Subcutaneous abdominal adipose tissue (tissue), 5 donors: Measurements from ENCODE around the gene A4GALT.

Experiments
- H3K27ac ChIP-seq: one replicate; pipeline ENCODE4 v1.7.0; 2013; ENCODE audit warnings: low read depth, mild to moderate bottlenecking, inconsistent platforms, low read length, moderate library complexity
- H3K27me3 ChIP-seq, 5 donors: one replicate each; pipeline ENCODE4 v1.7.0; 2013; ENCODE audit warnings: low read length in 5 of 5, inconsistent platforms in 1 of 5; ENCODE audit not compliant: control insufficient read depth in 5 of 5, insufficient read depth in 4 of 5
- H3K36me3 ChIP-seq, 5 donors: one replicate each; pipeline ENCODE4 v1.7.0; 2013; ENCODE audit warnings: low read length in 5 of 5; ENCODE audit not compliant: control insufficient read depth in 5 of 5, insufficient read depth in 5 of 5
- H3K4me1 ChIP-seq, 5 donors: one replicate each; pipeline ENCODE4 v1.7.0; 2013; ENCODE audit warnings: low read length in 5 of 5, mild to moderate bottlenecking in 3 of 5, moderate library complexity in 1 of 5; ENCODE audit not compliant: control insufficient read depth in 5 of 5, insufficient read depth in 5 of 5
- H3K4me3 ChIP-seq, 5 donors: one replicate each; pipeline ENCODE4 v1.7.0; 2013; ENCODE audit warnings: low read length in 5 of 5, low read depth in 1 of 5
- H3K9ac ChIP-seq, 5 donors: one replicate each; pipeline ENCODE4 v1.7.0; 2013; ENCODE audit warnings: low read length in 5 of 5, mild to moderate bottlenecking in 4 of 5, moderate library complexity in 3 of 5
- H3K9me3 ChIP-seq, 5 donors: one replicate each; pipeline ENCODE4 v1.7.0; 2013; ENCODE audit warnings: low read length in 5 of 5; ENCODE audit not compliant: control insufficient read depth in 5 of 5
- donor health status: healthy.
- donor health status: healthy.
- donor health status: healthy.
- donor health status: healthy.
- donor health status: healthy.

Gene A4GALT

GRCh38 chr22:42721045-42721434, 370 bp upstream of the A4GALT start:
- H3K9ac ChIP-seq, result peak overlapping the region in 3 of 5 donors; percentile 20 to 56 (median 56)
- H3K27ac ChIP-seq, result no peak overlapping the region
- peak overlapping the region; percentile 29 to 81 (median 74) for H3K4me3 ChIP-seq
- peaks cover 0 to 20% (median 5%) of the 10 kb centered on the region in 5 donors for H3K27me3 ChIP-seq
- H3K4me1 ChIP-seq, result peaks cover 1 to 38% (median 34%) of the 10 kb centered on the region in 5 donors
- H3K9me3 ChIP-seq, result no peaks in the 10 kb centered on the region
- no peaks in the 10 kb centered on the region for H3K36me3 ChIP-seq

- Histone ChIP-seq H3K27me3 (peaks cover 0 to 20% (median 5%) of the 10 kb centered on the region in 5 donors), H3K36me3 (no peaks in the 10 kb centered on the region), H3K9me3 (no peaks in the 10 kb centered on the region), H3K9ac (peak overlapping the region; percentile 62 to 83 (median 79)), H3K27ac (peak overlapping the region; percentile 74), H3K4me1 (peaks cover 1 to 38% (median 34%) of the 10 kb centered on the region in 5 donors), H3K4me3 (peak overlapping the region; percentile 70 to 86 (median 77))
Measured at GRCh38 chr22:42719656-42720262, 911 bp downstream of the A4GALT start.

DNA sequence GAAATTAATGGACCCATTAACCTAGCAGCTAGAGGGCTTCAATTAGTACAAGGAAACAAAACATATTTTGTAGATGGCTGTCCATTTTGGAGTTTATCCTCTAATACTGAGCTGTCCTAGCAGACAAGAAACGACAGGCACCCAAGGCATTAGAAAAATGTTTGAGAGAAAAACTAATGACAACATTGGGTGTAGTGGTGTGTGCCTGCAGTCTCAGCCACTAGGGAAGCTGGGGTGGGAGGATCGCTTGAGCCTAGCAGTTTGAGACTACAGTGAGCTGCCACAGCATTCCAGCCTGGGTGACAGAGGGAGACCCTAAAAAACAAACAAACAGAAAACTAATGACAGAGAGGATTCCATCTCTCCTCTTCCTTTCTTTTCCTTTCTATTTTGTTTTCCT, 1.5 kb downstream of the A4GALT start:
- Histone ChIP-seq H3K36me3 (no peaks in the 10 kb centered on the region), H3K27me3 (peaks cover 0 to 20% (median 5%) of the 10 kb centered on the region in 5 donors), H3K27ac (peak overlapping the region; percentile 74)

GRCh38 chr22:42717197-42717928, 3.3 kb downstream of the A4GALT start:
- H3K9me3 ChIP-seq, result no peaks in the 10 kb centered on the region
- peak overlapping the region in 1 of 5 donors; percentile 14 for H3K9ac ChIP-seq
- peaks cover 1 to 41% (median 34%) of the 10 kb centered on the region in 5 donors for H3K4me1 ChIP-seq
- peaks cover 0 to 20% (median 5%) of the 10 kb centered on the region in 5 donors for H3K27me3 ChIP-seq
- H3K27ac ChIP-seq, result no peak overlapping the region
- H3K4me3 ChIP-seq, result peak overlapping the region in 1 of 5 donors; percentile 27
- peaks cover 0 to 4% (median 0%) of the 10 kb centered on the region in 5 donors for H3K36me3 ChIP-seq

More for the DNA sequence above, 1.5 kb downstream of the A4GALT start:
- H3K4me1 ChIP-seq, result peaks cover 1 to 38% (median 34%) of the 10 kb centered on the region in 5 donors
- H3K9ac ChIP-seq, result peak overlapping the region in 4 of 5 donors; percentile 62 to 83 (median 78)
- H3K9me3 ChIP-seq, result no peaks in the 10 kb centered on the region
- peak overlapping the region in 4 of 5 donors; percentile 74 to 86 (median 79) for H3K4me3 ChIP-seq

- Histone ChIP-seq H3K4me3 (no peak overlapping the region), H3K27ac (no peak overlapping the region), H3K27me3 (peaks cover 0 to 19% (median 5%) of the 10 kb centered on the region in 5 donors), H3K9me3 (no peaks in the 10 kb centered on the region), H3K4me1 (peaks cover 3 to 47% (median 35%) of the 10 kb centered on the region in 5 donors), H3K36me3 (peaks cover 0 to 4% (median 0%) of the 10 kb centered on the region in 5 donors), H3K9ac (no peak overlapping the region)
Measured at GRCh38 chr22:42716649-42717127, 4.0 kb downstream of the A4GALT start.

DNA sequence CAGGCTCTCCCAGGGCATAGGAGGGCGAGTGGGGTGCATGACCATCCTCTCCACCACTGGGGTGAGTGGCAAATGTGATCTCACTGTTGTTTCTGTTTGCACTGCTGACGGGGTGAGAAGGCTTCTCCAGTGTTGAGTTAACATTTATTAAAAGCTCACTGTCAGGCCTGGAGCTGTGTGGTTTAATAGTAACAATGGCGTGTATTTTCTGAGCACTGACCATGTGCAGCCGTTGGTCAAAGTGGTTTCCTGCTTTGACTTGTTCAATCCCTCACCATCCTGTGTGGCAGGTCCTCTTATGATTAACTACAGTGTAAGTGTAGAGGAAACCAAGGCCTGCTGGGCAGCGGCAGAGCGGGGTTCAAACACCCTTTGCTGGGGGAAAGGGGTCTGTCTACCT, 4.4 kb downstream of the A4GALT start:
- Histone ChIP-seq H3K27me3 (peaks cover 0 to 14% (median 5%) of the 10 kb centered on the region in 5 donors), H3K27ac (no peak overlapping the region), H3K4me3 (no peak overlapping the region), H3K36me3 (peaks cover 0 to 4% (median 0%) of the 10 kb centered on the region in 5 donors), H3K9me3 (no peaks in the 10 kb centered on the region), H3K9ac (no peak overlapping the region), H3K4me1 (peaks cover 3 to 46% (median 31%) of the 10 kb centered on the region in 5 donors)

DNA sequence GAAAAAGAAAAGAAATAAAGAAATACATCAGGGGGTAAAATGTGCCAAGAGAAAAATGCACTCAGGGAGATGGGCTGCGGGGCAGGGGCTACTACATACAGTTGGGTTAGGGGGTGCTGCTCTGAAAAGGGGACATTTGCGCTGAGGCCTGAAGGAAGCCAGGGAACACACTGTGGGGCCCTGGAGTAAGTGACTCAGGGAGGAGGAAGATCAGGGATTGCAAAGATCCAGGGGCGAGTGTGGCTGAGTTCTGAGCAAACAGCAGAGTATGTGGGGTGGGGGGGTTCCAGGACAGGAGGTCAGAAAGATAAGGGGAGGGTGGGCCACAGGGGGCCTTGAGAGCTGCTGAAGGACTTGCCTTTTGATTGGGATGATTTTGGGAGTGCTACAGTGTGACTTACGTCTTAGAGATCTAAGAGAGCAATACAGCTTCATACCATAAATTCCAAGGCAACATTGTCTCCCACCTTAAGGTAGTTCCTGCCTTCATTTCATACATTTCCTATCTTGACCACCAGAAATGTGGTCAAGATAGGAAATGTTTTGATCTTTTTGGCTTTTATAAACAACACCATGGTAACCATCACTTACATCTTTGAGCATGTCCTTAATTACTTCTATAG, 5.8 kb downstream of the A4GALT start:
- peaks cover 0 to 4% (median 0%) of the 10 kb centered on the region in 5 donors for H3K36me3 ChIP-seq
- peaks cover 0 to 9% (median 4%) of the 10 kb centered on the region in 5 donors for H3K27me3 ChIP-seq
- peaks cover 3 to 35% (median 21%) of the 10 kb centered on the region in 5 donors for H3K4me1 ChIP-seq
- H3K4me3 ChIP-seq, result no peak overlapping the region
- no peak overlapping the region for H3K9ac ChIP-seq
- no peak overlapping the region for H3K27ac ChIP-seq
- H3K9me3 ChIP-seq, result peaks cover 0 to 4% (median 0%) of the 10 kb centered on the region in 5 donors

- H3K27me3 ChIP-seq, result peaks cover 0 to 4% (median under 1%) of the 10 kb centered on the region in 5 donors
- H3K9me3 ChIP-seq, result peaks cover 0 to 10% (median 5%) of the 10 kb centered on the region in 5 donors
- no peak overlapping the region for H3K27ac ChIP-seq
- H3K36me3 ChIP-seq, result peaks cover 0 to 4% (median 0%) of the 10 kb centered on the region in 5 donors
- no peak overlapping the region for H3K4me3 ChIP-seq
- H3K4me1 ChIP-seq, result peaks cover 3 to 29% (median 15%) of the 10 kb centered on the region in 5 donors
- H3K9ac ChIP-seq, result no peak overlapping the region
Measured at GRCh38 chr22:42714308-42714707, 6.4 kb downstream of the A4GALT start.

- Histone ChIP-seq H3K27me3 (no peaks in the 10 kb centered on the region), H3K4me3 (no peak overlapping the region), H3K4me1 (peaks cover 3 to 15% (median 5%) of the 10 kb centered on the region in 5 donors), H3K36me3 (peaks cover 0 to 4% (median 0%) of the 10 kb centered on the region in 5 donors), H3K9me3 (peaks cover 0 to 10% (median 5%) of the 10 kb centered on the region in 5 donors), H3K27ac (peak overlapping the region; percentile 54), H3K9ac (no peak overlapping the region)
Measured at GRCh38 chr22:42711895-42712837, 8.5 kb downstream of the A4GALT start.
